Muscle of arm (tissue), 14 donors: Measurements from ENCODE around the gene TIGD7. TPM values are rescaled to one million over a fixed set of nuclear protein-coding genes. Genes with fewer than 3 reads are reported as not detected.

Source experiments
- DNase-seq: peaks from one replicate; pipeline ENCODE4 v3.0.0-alpha.2; 2013
- long read RNA-seq, 11 donors: transcript quantifications; one replicate each; lab custom pipeline, GENCODE V29; 2026
- polyA plus RNA-seq, 12 donors: library from polyadenylated mRNA; unstranded; fragments of 120-200 nt; gene quantifications; one replicate each; pipeline ENCODE4 v1.2.1, GENCODE V29; 2013; ENCODE audit not compliant: insufficient read length in 12 of 12

Gene TIGD7, protein sequence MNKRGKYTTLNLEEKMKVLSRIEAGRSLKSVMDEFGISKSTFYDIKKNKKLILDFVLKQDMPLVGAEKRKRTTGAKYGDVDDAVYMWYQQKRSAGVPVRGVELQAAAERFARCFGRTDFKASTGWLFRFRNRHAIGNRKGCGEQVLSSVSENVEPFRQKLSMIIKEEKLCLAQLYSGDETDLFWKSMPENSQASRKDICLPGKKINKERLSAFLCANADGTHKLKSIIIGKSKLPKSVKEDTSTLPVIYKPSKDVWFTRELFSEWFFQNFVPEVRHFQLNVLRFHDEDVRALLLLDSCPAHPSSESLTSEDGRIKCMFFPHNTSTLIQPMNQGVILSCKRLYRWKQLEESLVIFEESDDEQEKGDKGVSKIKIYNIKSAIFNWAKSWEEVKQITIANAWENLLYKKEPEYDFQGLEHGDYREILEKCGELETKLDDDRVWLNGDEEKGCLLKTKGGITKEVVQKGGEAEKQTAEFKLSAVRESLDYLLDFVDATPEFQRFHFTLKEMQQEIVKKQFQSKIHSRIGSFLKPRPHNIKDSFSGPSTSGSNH
- polyA plus RNA-seq = 10 to 100 TPM in 2 of 12 donors, 1 to 10 TPM in 9, not detected in 1; 7.8 to 19.9 (median 9.4) TPM
- long read RNA-seq, donor 1, partial matches to known transcripts = 0 of 4 reads
- long read RNA-seq, donor 1, other reads (novel, unspliced or antisense) = 0 of 4 reads
- long read RNA-seq, donor 2, partial matches to known transcripts = 5 of 15 reads
- long read RNA-seq, donor 2, other reads (novel, unspliced or antisense) = 5 of 15 reads
- long read RNA-seq, donor 3, partial matches to known transcripts = 0 of 1 reads
- long read RNA-seq, donor 3, other reads (novel, unspliced or antisense) = 0 of 1 reads
- long read RNA-seq, donor 4, partial matches to known transcripts = 0 of 1 reads
- long read RNA-seq, donor 4, other reads (novel, unspliced or antisense) = 0 of 1 reads
- long read RNA-seq, donor 5, partial matches to known transcripts = 0 of 5 reads
- long read RNA-seq, donor 5, other reads (novel, unspliced or antisense) = 0 of 5 reads
- long read RNA-seq, donor 6, partial matches to known transcripts = 0 of 1 reads
- long read RNA-seq, donor 6, other reads (novel, unspliced or antisense) = 0 of 1 reads
- long read RNA-seq, donor 7 = 0 reads
- long read RNA-seq, donor 8, partial matches to known transcripts = 0 of 6 reads
- long read RNA-seq, donor 8, other reads (novel, unspliced or antisense) = 0 of 6 reads
- long read RNA-seq, donor 9, partial matches to known transcripts = 0 of 3 reads
- long read RNA-seq, donor 9, other reads (novel, unspliced or antisense) = 0 of 3 reads
- long read RNA-seq, donor 10, partial matches to known transcripts = 0 of 1 reads
- long read RNA-seq, donor 10, other reads (novel, unspliced or antisense) = 0 of 1 reads
- long read RNA-seq, donor 11, transcript TIGD7-201 (2 exons, 3,612 nt) = major isoform, 5 of 5 reads
- long read RNA-seq, donor 11, partial matches to known transcripts = 0 of 5 reads
- long read RNA-seq, donor 11, other reads (novel, unspliced or antisense) = 0 of 5 reads

GRCh38 chr16:3305109-3306068 is at the start of gene TIGD7, which contains the start of gene ZNF75A:
TSS of gene TIGD7 (minus strand) at chr16:3305430. CDS start at chr16:3300614, 4,816 bp downstream.
TSS of gene ZNF75A (plus strand) at chr16:3305497. CDS start at chr16:3308429, 2,932 bp downstream.
- peak; percentile 92 for DNase-seq

- no peak for DNase-seq
These were observed 43.9 kb upstream of the TIGD7 start for GRCh38 chr16:3349175-3349574.

- no peak for DNase-seq
These were observed 43.4 kb upstream of the TIGD7 start for GRCh38 chr16:3348547-3349167.

- no peak for DNase-seq
These were observed 42.4 kb upstream of the TIGD7 start for GRCh38 chr16:3347586-3347985.

DNA sequence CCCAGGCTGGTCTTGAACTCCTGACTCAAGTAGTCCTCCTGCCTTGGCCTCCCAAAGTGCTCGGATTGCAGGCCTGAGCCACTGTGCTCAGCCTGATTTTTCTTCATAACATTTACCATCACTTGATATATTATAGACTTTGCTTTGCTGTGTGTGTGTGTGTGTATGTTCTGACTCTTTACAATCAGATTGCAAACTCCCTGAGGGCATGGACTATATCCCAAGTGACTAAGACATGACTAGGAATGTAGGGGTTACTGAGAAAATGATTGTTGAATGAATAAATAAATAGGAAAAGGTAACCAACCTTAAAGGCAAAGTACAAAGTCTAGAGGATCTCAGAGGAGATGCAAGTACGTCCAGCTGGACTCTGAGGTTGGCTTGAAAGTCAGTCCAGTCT is 40.8 kb upstream of the TIGD7 start:
- no peak for DNase-seq

DNA sequence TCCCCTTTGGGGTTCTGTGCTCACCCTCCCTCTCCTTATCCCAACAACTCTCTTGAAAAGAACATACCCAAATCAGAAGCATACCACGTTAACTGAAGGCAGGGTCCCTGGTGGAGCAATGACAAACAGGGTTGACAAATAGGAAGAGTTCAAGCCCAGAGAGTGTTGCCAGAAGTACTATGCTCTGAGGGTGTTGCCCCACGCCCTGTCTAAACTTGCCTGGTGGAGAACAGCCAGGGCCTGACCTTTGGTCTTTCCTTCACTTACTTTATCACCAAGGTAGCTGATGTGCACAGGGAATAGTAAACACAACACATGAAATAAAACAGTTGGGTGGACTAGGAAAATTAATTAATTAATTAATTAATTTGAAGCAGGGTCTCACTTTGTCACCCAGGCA is 23.4 kb upstream of the TIGD7 start:
- DNase-seq = no peak

GRCh38 chr16:3328104-3328503 is 22.9 kb upstream of the TIGD7 start:
- DNase-seq = no peak

DNA sequence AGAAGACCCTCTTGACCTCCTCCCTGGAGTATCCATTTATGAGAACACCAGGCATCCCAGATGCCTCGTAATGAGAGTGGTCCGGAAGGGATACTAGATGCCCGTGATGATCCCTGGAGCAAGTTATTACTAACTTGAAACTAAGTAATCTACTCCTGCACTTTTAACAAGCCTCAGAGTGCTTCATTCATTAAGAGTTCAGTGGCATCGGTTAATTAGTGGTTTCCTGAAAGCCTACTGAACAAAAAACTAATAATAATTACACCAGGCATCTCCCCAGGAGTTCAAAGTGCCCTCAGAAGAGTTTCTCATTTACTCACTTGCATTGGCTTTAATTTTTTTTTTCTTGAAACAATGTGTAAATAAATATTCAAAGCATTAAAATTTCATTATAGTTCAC is 22.3 kb upstream of the TIGD7 start:
- no peak for DNase-seq

- DNase-seq = no peak
These were observed 16.6 kb upstream of the TIGD7 start for GRCh38 chr16:3321816-3322215.

GRCh38 chr16:3317315-3317999 is 12.2 kb upstream of the TIGD7 start:
- no peak for DNase-seq

DNA sequence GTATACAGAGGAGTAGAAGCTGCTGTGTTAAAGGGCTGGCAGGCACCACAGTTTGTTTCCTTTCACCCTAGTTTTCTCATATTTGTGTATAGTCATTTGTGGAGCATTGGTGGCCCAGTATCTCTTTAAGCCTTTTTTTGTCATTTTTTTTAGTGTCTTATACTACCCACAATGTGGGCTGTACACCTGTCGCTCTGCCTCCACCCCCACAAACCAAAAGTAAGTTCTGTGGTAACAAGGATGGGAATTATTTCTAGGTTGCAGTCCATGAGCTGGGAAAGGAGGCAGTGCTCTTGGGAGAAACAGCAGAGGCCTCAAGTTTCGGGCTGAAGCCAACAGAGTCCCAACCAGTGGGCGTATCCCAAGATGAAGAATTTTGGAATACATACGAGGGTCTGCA is 6.3 kb upstream of the TIGD7 start:
- DNase-seq = no peak

DNA sequence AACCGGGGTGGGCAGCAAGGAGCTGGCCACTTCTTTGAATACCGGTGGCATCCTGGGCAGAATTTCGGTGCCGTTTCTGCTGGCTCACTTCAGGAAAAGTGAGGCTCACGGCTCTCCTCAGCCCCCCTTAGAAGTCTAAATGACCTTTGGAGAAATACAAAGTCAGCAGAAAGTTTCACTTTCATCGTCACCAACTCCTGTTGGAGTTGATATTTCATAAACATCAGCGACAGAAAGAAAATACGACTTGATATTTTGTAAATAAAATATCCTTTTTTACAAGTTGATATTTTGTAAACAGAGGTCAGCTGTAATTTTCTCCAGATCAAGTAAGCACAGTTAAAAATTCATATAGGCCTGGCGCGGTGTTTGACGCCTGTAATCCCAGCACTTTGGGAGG is 848 bp upstream of the TIGD7 start:
- no peak for DNase-seq

DNA sequence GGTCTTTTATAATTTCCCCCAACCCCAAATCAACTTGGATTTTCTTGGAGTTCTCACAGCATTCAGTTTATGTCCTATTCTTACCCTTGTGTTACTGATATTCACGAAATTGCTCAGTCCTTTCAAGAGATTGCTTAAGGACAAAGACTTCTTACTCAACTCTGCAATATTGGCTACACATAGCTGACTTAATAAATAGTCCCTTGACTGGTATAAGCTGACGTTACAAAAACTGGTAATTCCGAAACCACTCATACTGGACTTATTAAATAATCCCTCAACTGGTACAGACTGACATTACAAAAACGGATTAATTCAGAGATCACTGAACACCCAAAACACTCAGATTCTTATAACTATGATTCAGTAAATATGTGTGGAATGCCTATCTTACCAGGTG is 860 bp downstream of the TIGD7 start:
- no peak for DNase-seq

DNA sequence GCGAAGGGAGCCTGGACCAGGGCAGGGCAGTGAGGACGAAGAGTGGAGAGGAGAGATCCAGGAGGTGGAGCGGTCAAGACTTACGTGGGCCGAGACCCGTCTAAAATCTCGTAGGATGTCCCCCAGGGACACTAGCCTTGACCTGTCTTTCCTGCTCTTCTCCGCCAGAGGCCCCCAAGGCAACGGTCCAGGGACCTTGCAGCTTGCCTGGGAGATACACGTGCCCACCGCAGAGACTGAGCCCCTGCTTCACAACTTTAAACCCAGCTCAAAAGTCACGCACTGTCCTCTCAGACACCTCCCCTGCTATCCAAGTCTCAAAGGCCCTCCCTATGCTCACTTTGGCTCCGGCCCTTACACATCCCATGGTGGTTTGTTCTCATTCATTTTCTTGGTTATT is 9.4 kb downstream of the TIGD7 start:
- DNase-seq = no peak

GRCh38 chr16:3295209-3295608 is 10.0 kb downstream of the TIGD7 start:
- DNase-seq = no peak

- no peak for DNase-seq
These were observed 12.6 kb downstream of the TIGD7 start for GRCh38 chr16:3292604-3293003.

GRCh38 chr16:3289998-3290673 is 15.1 kb downstream of the TIGD7 start:
- DNase-seq = no peak

GRCh38 chr16:3285131-3285530 is 20.1 kb downstream of the TIGD7 start:
- no peak for DNase-seq
